Ammon's horn (tissue), 1 donor: ENCODE data around the gene TSPYL2.

Experiments used
- DNase-seq: peaks from one replicate; pipeline ENCODE4 v3.0.0-alpha.2; 2016; ENCODE audit warnings: low spot score

Gene TSPYL2

GRCh38 chrX:53125506-53125905, 43.3 kb downstream of the TSPYL2 start:
- DNase-seq = no peak

GRCh38 chrX:53126377-53126776, 44.2 kb downstream of the TSPYL2 start:
- no peak for DNase-seq

- DNase-seq = no peak
Observed at GRCh38 chrX:53128097-53128749, 46.1 kb downstream of the TSPYL2 start.

- DNase-seq = no peak
Observed at GRCh38 chrX:53133400-53133799, 51.2 kb downstream of the TSPYL2 start.

- DNase-seq = no peak
Observed at GRCh38 chrX:53135581-53135980, 53.4 kb downstream of the TSPYL2 start.
